Stimulated activated naive CD8-positive, alpha-beta T cell treated with anti-CD3 and anti-CD28 coated beads, Interleukin-15, Interleukin-2, amounts not matched to agents 100 U/mL and 50 U/mL, for 24 hours (primary cell): Measurements from ENCODE around the gene CTNND2.
"Not testable (repeated sequence)": the region's sequence is repeated elsewhere in the genome, so short reads cannot be mapped to it uniquely, and the experiment has no call there.

Experiments used
- ATAC-seq: fragments of 150-1000 bp; cut with Tn5 transposase; one replicate; pipeline ENCODE4 v1.10.0; 2021
- DNase-seq: peaks from one replicate; pipeline ENCODE4 v3.0.0; 2021

CTNND2 gene

GRCh38 chr5:11076945-11077613, 827.2 kb downstream of the CTNND2 start:
- no peak for DNase-seq
- no peak for ATAC-seq

- ATAC-seq (no peak), DNase-seq (no peak)
Observed at GRCh38 chr5:11075035-11075805, 829.0 kb downstream of the CTNND2 start.

DNA sequence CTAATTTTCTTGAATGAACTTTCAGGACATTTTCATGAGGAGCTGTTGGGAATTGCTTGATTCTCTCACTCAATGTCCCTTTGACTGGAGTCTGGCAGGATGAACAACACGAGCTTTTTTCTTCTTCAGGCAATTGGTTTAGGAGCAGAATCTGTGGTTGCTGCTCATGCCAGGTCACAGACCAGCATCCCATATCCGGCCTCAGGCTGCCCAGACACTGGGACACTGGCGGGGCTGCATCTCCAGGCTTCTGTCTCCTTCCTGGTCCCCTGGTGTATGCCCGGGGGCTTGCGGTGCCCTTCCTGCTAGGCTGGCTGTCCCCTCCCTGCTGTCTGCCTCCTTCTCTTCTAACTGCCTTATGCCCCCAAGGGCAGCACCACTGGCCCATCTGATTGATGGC, 831.7 kb downstream of the CTNND2 start:
- ATAC-seq (no peak), DNase-seq (no peak)

DNA sequence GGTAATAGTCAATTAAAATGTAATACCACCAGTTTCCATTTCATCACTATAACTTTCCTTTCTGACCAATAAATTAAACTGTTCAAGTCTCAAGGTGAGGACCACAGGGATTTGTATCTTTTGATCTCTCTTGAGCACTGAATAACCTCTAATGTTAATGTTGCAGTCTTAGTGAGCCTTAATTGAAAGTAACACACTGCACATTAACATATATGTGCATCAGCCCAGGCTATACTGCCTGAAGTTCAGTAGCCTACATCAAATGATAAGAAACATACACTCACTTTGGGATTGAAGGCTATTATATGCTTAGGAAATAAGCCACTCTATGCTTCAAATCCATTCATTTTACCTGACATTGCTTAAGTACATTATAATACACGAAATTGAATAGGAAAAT, 832.2 kb downstream of the CTNND2 start:
- DNase-seq: no peak
- ATAC-seq: no peak

GRCh38 chr5:11069041-11069440, 835.2 kb downstream of the CTNND2 start:
- ATAC-seq: no peak
- no peak for DNase-seq

GRCh38 chr5:11065723-11066122, 838.5 kb downstream of the CTNND2 start:
- ATAC-seq, DNase-seq: not testable (repeated sequence)

GRCh38 chr5:11064763-11065450, 839.3 kb downstream of the CTNND2 start:
- no peak for ATAC-seq

DNA sequence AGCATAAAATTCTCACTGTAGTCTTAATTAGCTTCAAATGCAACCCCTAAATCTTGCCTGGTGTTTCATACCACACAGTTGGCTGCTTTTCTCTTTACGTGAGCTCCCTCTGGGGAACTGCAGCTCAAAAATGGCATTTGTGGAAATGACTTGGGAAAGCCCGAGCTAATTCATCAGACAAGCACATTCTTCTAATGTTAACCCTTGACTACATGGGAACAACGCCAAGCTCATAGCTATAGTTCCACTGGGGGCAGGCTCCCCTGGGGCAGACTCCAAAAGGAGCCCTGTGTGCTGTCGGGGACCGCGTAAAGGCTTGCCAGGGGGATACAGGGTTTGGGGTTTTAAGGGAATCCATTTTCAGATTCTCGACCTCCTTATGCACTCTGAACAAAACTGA, 841.8 kb downstream of the CTNND2 start:
- no peak for ATAC-seq
- DNase-seq: no peak

More at GRCh38 chr5:11064763-11065450, 839.3 kb downstream of the CTNND2 start:
- DNase-seq: no peak

- DNase-seq (no peak), ATAC-seq (no peak)
Observed at GRCh38 chr5:11056560-11056959, 847.7 kb downstream of the CTNND2 start.

DNA sequence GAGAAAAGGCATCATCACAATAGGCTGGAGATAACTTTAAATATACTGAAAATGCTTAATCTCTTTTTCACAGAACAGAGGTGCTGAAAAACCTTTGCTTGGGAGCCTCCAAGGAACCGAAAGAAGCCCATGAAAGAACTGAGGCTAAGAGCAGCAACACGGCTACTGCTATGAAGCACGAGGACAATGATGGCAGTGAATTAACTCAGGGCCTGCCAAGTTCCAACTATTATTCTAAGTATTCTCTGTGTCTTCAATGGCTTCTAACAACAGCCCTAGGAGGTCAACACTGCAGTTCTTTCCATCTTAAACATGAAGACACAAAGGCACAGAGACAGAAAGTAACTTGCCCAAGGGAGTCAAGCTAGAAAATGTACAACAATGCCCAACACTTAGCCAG, 850.2 kb downstream of the CTNND2 start:
- no peak for ATAC-seq
- DNase-seq: no peak

GRCh38 chr5:11052871-11053270, 851.4 kb downstream of the CTNND2 start:
- DNase-seq: no peak

GRCh38 chr5:11050596-11051304, 853.5 kb downstream of the CTNND2 start:
- ATAC-seq (no peak), DNase-seq (no peak)

More at GRCh38 chr5:11052871-11053270, 851.4 kb downstream of the CTNND2 start:
- ATAC-seq: no peak

- no peak for DNase-seq
- no peak for ATAC-seq
Observed at GRCh38 chr5:11048760-11049159, 855.5 kb downstream of the CTNND2 start.

- DNase-seq (no peak), ATAC-seq (no peak)
Observed at GRCh38 chr5:11047625-11048024, 856.6 kb downstream of the CTNND2 start.

- ATAC-seq (no peak), DNase-seq (no peak)
Observed at GRCh38 chr5:11047030-11047429, 857.2 kb downstream of the CTNND2 start.

DNA sequence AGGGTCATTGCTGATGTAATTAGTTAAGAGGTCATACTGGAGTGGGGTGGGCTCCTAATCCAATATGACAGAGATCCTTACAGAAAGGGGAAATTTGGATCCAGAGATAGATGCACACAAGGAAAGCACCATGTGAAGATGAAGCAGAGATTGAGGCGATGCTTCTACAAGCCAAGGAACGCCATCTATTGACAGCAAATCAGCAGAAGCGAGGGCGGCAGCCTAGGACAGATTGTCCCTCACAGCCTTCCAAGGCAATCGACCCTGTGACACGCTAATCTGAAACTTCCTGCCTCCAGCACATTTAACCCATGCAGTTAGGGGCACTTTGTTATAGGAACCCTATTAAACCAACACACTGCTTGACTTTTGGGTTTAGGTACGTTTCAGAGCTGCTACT, 858.1 kb downstream of the CTNND2 start:
- no peak for DNase-seq
- ATAC-seq: no peak

DNA sequence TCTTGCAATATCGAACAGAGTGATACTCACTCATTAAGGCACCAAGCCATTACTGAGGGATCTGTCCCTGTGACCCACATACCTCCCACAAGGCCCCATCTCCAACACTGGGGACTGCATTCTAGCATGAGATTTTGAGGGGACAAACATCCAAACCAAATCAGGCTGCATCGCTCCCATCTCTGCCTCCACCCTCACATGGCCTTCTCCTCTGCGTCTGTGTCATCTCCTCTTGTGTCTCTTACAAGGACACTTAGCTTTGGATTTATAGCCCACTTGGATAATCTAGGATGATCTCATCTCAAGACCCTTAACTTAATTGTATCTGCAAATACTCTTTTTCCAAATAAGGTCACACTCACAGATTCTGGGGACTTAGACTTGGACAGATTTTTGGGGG, 858.8 kb downstream of the CTNND2 start:
- no peak for DNase-seq
- ATAC-seq: no peak

- DNase-seq (no peak), ATAC-seq (no peak)
Observed at GRCh38 chr5:11044581-11044980, 859.7 kb downstream of the CTNND2 start.

DNA sequence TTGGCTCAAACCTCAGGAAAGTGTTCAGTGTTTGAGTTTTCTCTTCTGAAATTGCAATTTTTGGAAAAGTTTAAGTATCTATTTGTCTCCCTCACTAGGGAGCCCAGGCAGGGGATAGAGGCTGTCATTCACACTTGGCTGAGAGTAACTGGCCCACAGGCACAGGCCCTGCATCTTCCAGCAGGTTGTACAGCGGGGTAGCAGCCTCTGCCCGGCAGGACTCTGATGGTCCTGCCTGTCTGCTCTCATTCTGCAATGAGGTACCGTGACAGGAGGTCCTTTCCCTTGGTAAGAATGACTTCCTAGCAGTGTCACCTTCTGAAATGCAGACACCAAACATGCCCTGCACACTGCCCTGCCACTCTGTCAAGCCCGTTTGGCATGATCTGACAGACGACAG, 860.4 kb downstream of the CTNND2 start:
- ATAC-seq (no peak), DNase-seq (no peak)

- ATAC-seq: no peak
- DNase-seq: no peak
Observed at GRCh38 chr5:11040345-11040744, 863.9 kb downstream of the CTNND2 start.

- no peak for ATAC-seq
Observed at GRCh38 chr5:11038772-11039171, 865.5 kb downstream of the CTNND2 start.

GRCh38 chr5:11037941-11038340, 866.3 kb downstream of the CTNND2 start:
- ATAC-seq (no peak), DNase-seq (no peak)

More at GRCh38 chr5:11038772-11039171, 865.5 kb downstream of the CTNND2 start:
- DNase-seq: no peak
